ENCODE results near the gene PA2G4. TPM values are rescaled to one million over a fixed set of nuclear protein-coding genes. Genes with fewer than 3 reads are reported as not detected.

Gene PA2G4
- total RNA-seq, 4 donors from 2014 or later = 94.0 to 142 (median 122) TPM

DNA sequence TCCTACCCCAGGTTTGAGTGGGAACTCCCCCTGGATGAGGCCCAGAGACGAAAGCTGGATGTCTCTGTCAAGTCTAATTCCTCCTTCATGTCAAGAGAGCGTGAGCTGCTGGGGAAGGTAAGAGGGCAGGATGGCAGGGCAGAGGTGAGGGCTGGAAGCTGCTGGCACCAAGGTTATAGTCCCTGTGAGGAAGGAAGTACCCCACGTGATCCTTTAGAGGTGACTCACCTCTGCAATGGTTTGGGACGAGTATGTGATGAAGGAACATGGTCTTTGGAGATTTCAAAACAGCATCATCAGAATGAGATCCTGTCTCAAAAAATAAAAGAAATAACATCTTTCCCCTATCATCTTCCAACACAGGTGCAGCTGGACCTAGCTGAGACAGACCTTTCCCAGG, 38.9 kb downstream of the PA2G4 start:
- intact Hi-C loops (cut with DNase I) = no loop called here
- 81 to 86% methylated on average over 4 of the region's 4 CpGs for WGBS, 2 donors
- peaks cover 26 to 43% of the 10 kb centered on the region in 2 donors for H3K36me3 ChIP-seq

DNA sequence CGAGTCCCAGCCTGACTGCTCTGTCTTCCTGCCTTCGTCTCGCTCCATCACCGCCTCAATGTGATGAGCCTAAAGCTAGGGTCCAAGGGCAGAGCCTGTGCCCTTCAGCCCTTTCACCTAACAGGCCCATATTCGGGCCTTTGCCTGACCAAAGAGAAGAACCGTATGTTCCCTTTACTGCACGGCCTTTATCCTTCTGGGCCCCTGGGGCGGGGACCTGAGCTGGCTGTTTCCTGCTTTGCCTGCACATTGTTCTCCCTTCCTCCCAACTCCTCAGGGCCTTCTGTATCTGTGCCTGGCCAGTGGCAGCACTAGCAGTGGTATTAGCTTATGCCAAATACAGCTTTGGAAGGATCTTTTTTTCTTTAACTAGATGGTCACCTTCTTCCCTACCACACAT, 39.5 kb downstream of the PA2G4 start:
- H3K27me3 ChIP-seq = no peaks in the 10 kb centered on the region
- intact Hi-C loops (cut with DNase I) = no loop called here
- no peaks in the 10 kb centered on the region for H3K9me3 ChIP-seq
- 81 to 82% methylated on average over 8 of the region's 8 CpGs for WGBS, 2 donors
- TF ChIP-seq POLR2A (IDR thresholded peaks at IDR 0.05) = no peak
- TF ChIP-seq, protein P1, sequence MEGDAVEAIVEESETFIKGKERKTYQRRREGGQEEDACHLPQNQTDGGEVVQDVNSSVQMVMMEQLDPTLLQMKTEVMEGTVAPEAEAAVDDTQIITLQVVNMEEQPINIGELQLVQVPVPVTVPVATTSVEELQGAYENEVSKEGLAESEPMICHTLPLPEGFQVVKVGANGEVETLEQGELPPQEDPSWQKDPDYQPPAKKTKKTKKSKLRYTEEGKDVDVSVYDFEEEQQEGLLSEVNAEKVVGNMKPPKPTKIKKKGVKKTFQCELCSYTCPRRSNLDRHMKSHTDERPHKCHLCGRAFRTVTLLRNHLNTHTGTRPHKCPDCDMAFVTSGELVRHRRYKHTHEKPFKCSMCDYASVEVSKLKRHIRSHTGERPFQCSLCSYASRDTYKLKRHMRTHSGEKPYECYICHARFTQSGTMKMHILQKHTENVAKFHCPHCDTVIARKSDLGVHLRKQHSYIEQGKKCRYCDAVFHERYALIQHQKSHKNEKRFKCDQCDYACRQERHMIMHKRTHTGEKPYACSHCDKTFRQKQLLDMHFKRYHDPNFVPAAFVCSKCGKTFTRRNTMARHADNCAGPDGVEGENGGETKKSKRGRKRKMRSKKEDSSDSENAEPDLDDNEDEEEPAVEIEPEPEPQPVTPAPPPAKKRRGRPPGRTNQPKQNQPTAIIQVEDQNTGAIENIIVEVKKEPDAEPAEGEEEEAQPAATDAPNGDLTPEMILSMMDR (IDR thresholded peaks at IDR 0.05) = no peak
- H3K27ac ChIP-seq = peak overlapping the region; percentile 6 to 63 (median 20)
- DNase-seq = peak in 1 of 2 donors; percentile 11
- peaks cover 19 to 39% of the 10 kb centered on the region in 2 donors for H3K36me3 ChIP-seq
- H3K4me1 ChIP-seq = peaks cover 4 to 20% of the 10 kb centered on the region in 2 donors
- no peak overlapping the region for H3K4me3 ChIP-seq (replicated peaks in 1 of 3)

More for the DNA sequence above, 38.9 kb downstream of the PA2G4 start:
- H3K27me3 ChIP-seq = no peaks in the 10 kb centered on the region
- no peak overlapping the region for H3K4me3 ChIP-seq (replicated peaks in 1 of 3)
- no peak for DNase-seq
- peak overlapping the region; percentile 6 to 63 (median 20) for H3K27ac ChIP-seq
- peaks cover 4 to 20% of the 10 kb centered on the region in 2 donors for H3K4me1 ChIP-seq
- no peak for TF ChIP-seq POLR2A (IDR thresholded peaks at IDR 0.05)
- H3K9me3 ChIP-seq = no peaks in the 10 kb centered on the region

DNA sequence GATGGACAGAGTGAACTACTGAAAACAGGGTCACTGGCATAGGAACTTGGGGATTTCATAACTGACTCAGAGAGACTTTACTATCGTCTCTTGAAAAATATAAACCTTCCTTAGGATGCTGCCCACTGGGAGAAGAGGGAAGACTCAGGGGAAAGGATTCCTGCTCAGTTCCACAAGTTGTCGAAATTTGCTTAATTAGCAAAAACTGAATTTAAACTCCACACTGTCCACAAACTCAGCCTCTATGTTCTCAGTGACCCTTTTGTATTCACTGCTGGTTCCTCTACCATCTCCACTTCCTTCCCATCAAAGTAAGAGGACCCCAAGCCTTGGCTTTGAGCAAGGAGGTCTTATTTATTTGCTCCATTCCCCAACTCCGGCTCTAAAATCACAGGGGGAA, 40.9 kb downstream of the PA2G4 start:
- no peak for DNase-seq
- no peak for TF ChIP-seq POLR2A (IDR thresholded peaks at IDR 0.05)
- TF ChIP-seq, protein P1 (IDR thresholded peaks at IDR 0.05) = no peak
- Histone ChIP-seq H3K4me3 (replicated peaks in 1 of 3) (no peak overlapping the region), H3K36me3 (peaks cover 16 to 32% of the 10 kb centered on the region in 2 donors), H3K9me3 (no peaks in the 10 kb centered on the region), H3K4me1 (peaks cover 4 to 20% of the 10 kb centered on the region in 2 donors), H3K27me3 (no peaks in the 10 kb centered on the region), H3K27ac (peak overlapping the region in 1 of 3 donors; percentile 10)
- WGBS, 2 donors = 85 to 96% methylated on average over 3 of the region's 3 CpGs
- intact Hi-C loops (cut with DNase I) = no loop called here

DNA sequence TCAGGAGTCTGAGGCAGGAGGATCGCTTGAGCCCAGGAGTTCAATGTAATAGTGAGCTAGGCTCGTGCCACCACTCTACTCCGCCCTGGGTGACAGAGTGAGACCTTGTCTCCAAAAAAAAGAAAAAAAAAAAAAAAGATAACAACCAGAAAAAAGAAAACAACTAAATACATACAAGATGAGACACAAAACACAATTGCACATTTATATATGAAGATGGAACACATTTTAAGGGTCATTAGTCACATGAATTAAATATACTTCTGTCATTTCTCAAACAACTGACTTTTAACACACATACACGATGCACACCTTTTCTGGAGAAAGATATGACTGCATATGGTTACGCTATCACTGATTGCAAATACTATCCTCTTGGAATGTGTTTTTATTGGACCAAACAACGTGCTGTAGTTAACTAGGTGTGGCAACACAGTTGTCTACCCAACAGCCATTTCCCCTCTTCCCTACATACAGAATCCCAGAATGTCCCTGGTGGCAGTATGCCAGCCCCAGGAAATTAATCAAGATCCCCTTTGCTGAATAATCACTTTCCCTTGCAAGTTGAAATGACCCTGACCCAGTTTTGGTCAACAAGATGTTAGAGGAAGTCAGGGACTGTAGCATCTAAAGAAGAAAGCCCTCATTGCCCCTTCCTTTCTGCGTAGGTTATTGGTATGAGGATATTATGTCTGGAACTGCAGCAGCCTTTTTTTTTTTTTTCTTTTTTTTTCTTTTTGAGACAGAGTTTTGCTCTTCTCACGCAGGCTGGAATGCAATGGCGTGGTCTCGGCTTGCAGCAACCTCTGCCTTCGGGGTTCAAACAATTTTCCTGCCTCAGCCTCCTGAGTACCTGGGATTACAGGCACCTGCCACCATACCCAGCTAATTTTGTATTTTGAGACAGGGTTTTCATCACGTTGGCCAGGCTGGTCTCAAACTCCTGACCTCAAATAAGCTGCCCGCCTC, 42.4 kb downstream of the PA2G4 start:
- TF ChIP-seq POLR2A (IDR thresholded peaks at IDR 0.05) = no peak
- TF ChIP-seq, protein P1 (IDR thresholded peaks at IDR 0.05) = no peak
- peaks cover 16 to 28% of the 10 kb centered on the region in 2 donors for H3K36me3 ChIP-seq

DNA sequence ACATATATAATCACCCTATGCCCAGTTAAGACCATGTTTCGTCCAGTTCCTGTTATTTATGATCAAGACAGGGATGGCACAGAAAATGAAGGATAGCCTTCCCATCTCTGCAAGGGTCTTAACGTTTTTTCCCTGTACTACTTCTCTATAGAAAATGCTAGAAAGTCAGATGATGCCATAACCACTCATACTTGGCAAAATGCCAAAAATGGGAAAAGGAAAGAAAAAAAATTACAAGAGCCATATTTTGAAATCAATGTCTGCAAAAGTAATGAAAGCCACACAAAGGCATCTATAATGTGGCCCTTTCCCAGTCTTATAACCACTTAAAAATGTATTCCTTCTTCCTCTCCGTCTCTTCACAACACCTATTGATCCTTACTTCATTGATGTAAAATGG, 46.2 kb downstream of the PA2G4 start:
- no peak overlapping the region for H3K27ac ChIP-seq
- no peaks in the 10 kb centered on the region for H3K9me3 ChIP-seq
- intact Hi-C loops (cut with DNase I) = no loop called here
- WGBS, 2 donors = 69 to 71% methylated on average over 3 of the region's 3 CpGs
- H3K4me3 ChIP-seq (replicated peaks in 1 of 3) = no peak overlapping the region
- H3K4me1 ChIP-seq = peaks cover 18 to 34% of the 10 kb centered on the region in 2 donors
- no peaks in the 10 kb centered on the region for H3K36me3 ChIP-seq
- no peak for TF ChIP-seq POLR2A (IDR thresholded peaks at IDR 0.05)
- no peak for DNase-seq
- no peaks in the 10 kb centered on the region for H3K27me3 ChIP-seq

More for the DNA sequence above, 42.4 kb downstream of the PA2G4 start:
- DNase-seq = no peak
- WGBS, 2 donors = 77 to 82% methylated on average over 13 of the region's 13 CpGs
- Histone ChIP-seq H3K4me1 (peaks cover 10 to 24% of the 10 kb centered on the region in 2 donors), H3K27me3 (no peaks in the 10 kb centered on the region), H3K4me3 (replicated peaks in 1 of 3) (no peak overlapping the region), H3K27ac (peak overlapping the region; percentile 16 to 50 (median 37)), H3K9me3 (no peaks in the 10 kb centered on the region)
- intact Hi-C loops (cut with DNase I) = no loop called here

DNA sequence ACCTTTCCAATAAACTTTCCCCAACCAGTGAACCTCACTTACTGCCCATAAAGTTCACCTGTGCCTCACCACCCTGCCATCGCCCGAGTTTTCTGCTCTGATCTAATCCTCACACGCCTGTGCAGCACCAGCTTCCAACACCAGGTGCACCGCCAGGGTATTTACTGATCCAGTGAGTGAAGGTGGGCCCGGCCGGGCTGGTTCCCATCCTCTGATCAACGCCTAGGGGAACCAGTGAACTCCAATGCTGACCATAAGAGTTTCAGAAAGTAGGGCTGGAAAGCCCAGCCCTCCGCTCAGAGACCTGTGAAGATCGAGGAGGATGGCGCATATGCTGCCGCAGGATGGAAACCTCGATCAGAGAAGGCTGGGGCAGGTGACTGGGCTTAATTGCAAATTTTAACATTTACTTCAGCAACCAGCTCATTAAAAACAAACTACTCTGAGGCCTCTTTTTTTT, 47.3 kb downstream of the PA2G4 start:
- WGBS, 2 donors = 7 to 10% methylated on average over 11 to 12 of the region's 12 CpGs
- Histone ChIP-seq H3K4me1 (peaks cover 15 to 30% of the 10 kb centered on the region in 2 donors), H3K27ac (peak overlapping the region; percentile 89 to 96 (median 92)), H3K27me3 (no peaks in the 10 kb centered on the region), H3K4me3 (replicated peaks in 1 of 3) (peak overlapping the region; percentile 37 to 73 (median 49)), H3K36me3 (no peaks in the 10 kb centered on the region), H3K9me3 (no peaks in the 10 kb centered on the region)
- intact Hi-C loops (cut with DNase I) = no loop called here
- peak; percentile 56 to 57 for DNase-seq
- TF ChIP-seq, protein P1 (IDR thresholded peaks at IDR 0.05) = peak in 4 of 6 experiments; percentile 27 to 55 (median 37)
- no peak for TF ChIP-seq POLR2A (IDR thresholded peaks at IDR 0.05)

All from thyroid gland (tissue), 4 donors.